ENCODE results near the gene TEAD4. TPM values are rescaled to one million over a fixed set of nuclear protein-coding genes. Genes with fewer than 3 reads are reported as not detected.

The TEAD4 gene
- polyA plus RNA-seq, 1 experiment = 10.3 TPM

DNA sequence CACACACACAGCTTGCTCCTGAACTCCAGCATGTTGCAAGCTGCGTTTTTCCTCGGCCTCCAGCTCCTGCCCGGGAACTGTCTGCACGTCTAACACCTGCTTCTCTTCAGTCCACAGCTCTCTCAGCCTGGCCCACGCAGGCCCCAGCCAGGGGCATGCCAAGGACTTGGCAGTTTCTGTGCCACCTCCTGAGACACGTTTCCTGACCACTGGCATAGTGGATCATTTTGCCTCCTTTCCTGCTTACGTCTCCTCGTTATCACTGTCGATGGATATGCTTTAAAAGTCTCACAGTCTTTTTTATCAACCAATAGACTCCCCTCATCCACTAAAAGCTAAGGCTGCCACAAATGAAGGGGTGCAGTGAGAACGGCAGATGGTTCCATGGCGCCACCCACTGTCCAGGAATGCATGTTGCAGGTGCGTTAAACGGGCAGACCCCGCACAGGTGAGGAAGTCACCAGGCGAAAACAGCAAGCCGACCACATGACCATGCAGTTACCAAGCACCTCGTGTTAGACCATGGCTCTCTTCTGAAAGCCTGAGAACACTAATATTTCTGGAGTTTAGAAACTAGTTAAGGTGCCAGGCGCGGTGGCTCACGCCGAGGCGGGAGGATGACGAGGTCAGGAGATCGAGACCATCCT, 14.7 kb upstream of the TEAD4 start:
- CTCF ChIA-PET = interaction anchor here (0.6 to 1.5 kb wide), 10 partner anchors 16 to 1139 kb away, joined by 3 to 5 read pairs (median 4); partner anchors contain the start of gene ITFG2
- no peak overlapping the region for H3K4me3 ChIP-seq (ENCODE audit: low read depth, low read length)

DNA sequence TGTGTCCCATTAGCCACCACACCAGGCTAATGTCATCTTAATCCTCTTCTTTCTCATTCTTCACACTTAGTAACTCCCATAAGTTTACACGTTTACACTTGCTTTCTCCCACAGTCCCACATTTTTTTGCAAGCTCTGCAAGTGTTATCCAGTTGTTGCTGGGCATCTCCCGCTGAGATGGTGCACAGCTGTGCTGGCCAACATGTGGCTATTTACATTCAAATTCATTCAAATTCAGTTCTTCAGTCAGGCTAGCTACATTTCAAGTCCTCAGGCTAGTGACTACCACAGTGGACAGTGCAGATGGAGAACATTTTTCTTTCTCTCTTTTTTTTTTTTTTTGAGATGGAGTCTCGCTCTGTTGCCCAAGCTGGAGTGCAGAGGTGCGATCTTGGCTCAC, 9.8 kb upstream of the TEAD4 start:
- no peaks in the 10 kb centered on the region; the same call in 1 of the 2 replicates for H3K9me3 ChIP-seq (ENCODE audit: control insufficient read depth, insufficient read depth, low read length)
- ChIA-PET POLR2A (interaction anchor here (0.7 kb wide), 1 partner anchor 9 kb away, joined by 3 read pairs; no protein-coding TSS in a partner anchor), CTCF (interaction anchor here (0.7 to 1.9 kb wide), 3 partner anchors 74 to 124 kb away, joined by 3 to 5 read pairs (median 4); no protein-coding TSS in a partner anchor)
- TF ChIP-seq, protein P1, sequence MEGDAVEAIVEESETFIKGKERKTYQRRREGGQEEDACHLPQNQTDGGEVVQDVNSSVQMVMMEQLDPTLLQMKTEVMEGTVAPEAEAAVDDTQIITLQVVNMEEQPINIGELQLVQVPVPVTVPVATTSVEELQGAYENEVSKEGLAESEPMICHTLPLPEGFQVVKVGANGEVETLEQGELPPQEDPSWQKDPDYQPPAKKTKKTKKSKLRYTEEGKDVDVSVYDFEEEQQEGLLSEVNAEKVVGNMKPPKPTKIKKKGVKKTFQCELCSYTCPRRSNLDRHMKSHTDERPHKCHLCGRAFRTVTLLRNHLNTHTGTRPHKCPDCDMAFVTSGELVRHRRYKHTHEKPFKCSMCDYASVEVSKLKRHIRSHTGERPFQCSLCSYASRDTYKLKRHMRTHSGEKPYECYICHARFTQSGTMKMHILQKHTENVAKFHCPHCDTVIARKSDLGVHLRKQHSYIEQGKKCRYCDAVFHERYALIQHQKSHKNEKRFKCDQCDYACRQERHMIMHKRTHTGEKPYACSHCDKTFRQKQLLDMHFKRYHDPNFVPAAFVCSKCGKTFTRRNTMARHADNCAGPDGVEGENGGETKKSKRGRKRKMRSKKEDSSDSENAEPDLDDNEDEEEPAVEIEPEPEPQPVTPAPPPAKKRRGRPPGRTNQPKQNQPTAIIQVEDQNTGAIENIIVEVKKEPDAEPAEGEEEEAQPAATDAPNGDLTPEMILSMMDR (IDR thresholded peaks at IDR 0.05; ENCODE audit: low read depth, low read length) = no peak
- DNase-seq (ENCODE audit: low read depth, low spot score) = no peak
- no peak overlapping the region for H3K4me3 ChIP-seq (ENCODE audit: low read depth, low read length)
- H3K27ac ChIP-seq (ENCODE audit: low read depth, low read length) = no peak overlapping the region
- H3K27me3 ChIP-seq (ENCODE audit: control insufficient read depth, insufficient read depth, low read length) = no peaks in the 10 kb centered on the region

More for the DNA sequence above, 14.7 kb upstream of the TEAD4 start:
- Histone ChIP-seq H3K27ac (ENCODE audit: low read depth, low read length) (peak overlapping the region; percentile 31), H3K9me3 (ENCODE audit: control insufficient read depth, insufficient read depth, low read length) (no peaks in the 10 kb centered on the region; the same call in 1 of the 2 replicates), H3K27me3 (ENCODE audit: control insufficient read depth, insufficient read depth, low read length) (no peaks in the 10 kb centered on the region)
- no peak for DNase-seq (ENCODE audit: low read depth, low spot score)
- POLR2A ChIA-PET = interaction anchor here (1.1 kb wide), 1 partner anchor 8 kb away, joined by 6 read pairs; no protein-coding TSS in a partner anchor
- TF ChIP-seq, protein P1 (IDR thresholded peaks at IDR 0.05; ENCODE audit: low read depth, low read length) = peak; percentile 70

DNA sequence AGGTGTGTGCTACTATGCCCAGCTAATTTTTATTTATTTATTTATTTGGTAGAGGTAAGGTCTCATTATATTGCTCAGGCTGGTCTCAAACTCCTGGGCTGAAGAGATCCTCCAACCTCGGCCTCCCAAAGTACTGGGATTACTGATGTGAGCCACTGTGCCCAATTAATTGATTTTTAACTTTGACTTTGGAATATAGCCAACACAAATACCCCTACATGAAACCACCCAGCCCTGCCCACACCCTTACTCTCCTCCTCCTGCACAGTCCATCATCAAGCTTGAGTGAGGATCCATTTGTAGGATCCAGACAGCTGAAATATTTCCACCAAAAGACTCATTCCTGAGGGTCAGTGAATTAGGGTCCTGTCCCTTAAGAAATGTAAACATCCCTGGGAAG, 3.3 kb upstream of the TEAD4 start:
- Histone ChIP-seq H3K4me3 (ENCODE audit: low read depth, low read length) (no peak overlapping the region), H3K9me3 (ENCODE audit: control insufficient read depth, insufficient read depth, low read length) (no peaks in the 10 kb centered on the region), H3K27me3 (ENCODE audit: control insufficient read depth, insufficient read depth, low read length) (no peaks in the 10 kb centered on the region), H3K27ac (ENCODE audit: low read depth, low read length) (no peak overlapping the region)
- POLR2A ChIA-PET = no interaction called here
- TF ChIP-seq, protein P1 (IDR thresholded peaks at IDR 0.05; ENCODE audit: low read depth, low read length) = no peak
- CTCF ChIA-PET = interaction anchor here (1.6 kb wide), 1 partner anchor 102 kb away, joined by 4 read pairs; no protein-coding TSS in a partner anchor
- no peak for DNase-seq (ENCODE audit: low read depth, low spot score)

DNA sequence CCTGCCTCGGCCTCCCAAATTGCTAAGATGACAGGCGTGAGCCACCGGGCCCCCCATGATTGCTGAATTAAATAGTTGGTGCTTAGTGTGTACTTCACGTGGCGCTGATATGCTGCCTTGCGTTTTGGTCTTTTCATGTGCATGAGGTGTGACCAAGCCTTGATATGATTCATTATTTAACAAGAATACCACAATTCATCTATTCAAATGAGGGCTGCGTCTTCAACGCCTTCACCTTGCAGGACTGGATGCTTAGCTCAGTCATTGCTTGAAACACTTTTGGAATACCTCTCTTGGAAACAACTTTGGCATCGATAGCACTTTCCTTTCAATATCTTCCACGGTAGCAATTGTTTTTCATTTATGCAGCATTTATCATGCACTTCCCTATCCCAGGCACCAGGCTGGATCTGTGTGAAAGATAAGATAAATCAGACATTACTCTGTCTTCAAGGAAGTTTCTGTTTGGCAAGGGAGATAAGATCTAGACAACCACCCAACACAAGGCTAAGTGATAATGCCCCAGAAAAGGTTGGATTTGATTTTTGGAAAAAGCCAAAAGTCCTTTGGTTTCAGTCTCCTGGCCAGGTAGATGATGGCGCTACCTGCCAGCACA, 1.3 kb upstream of the TEAD4 start:
- H3K4me3 ChIP-seq (ENCODE audit: low read depth, low read length) = peak overlapping the region; percentile 79
- DNase-seq (ENCODE audit: low read depth, low spot score) = no peak
- TF ChIP-seq, protein P1 (IDR thresholded peaks at IDR 0.05; ENCODE audit: low read depth, low read length) = no peak
- ChIA-PET POLR2A (interaction anchor here (0.6 to 1.2 kb wide), 3 partner anchors 8 to 122 kb away, joined by 3 to 8 read pairs (median 3); no protein-coding TSS in a partner anchor), CTCF (interaction anchor here (0.5 to 1.3 kb wide), 3 partner anchors 25 to 83 kb away, joined by 3 read pairs; no protein-coding TSS in a partner anchor)
- H3K27ac ChIP-seq (ENCODE audit: low read depth, low read length) = peak overlapping the region; percentile 78
- no peaks in the 10 kb centered on the region for H3K27me3 ChIP-seq (ENCODE audit: control insufficient read depth, insufficient read depth, low read length)
- H3K9me3 ChIP-seq (ENCODE audit: control insufficient read depth, insufficient read depth, low read length) = no peaks in the 10 kb centered on the region

Data from AG04450 (cell line).